HG03175 (cell line): ENCODE data around the gene NUDT10.
"Not testable (repeated sequence)": the region's sequence is repeated elsewhere in the genome, so short reads cannot be mapped to it uniquely, and the experiment has no call there.

Source experiments
- ATAC-seq: cut with Tn5 transposase; IDR thresholded peaks from one replicate; pipeline ENCODE4 v1.9.1; 2021; ENCODE audit warnings: mild to moderate bottlenecking, moderate library complexity; ENCODE audit not compliant: unreplicated experiment

The NUDT10 gene

DNA sequence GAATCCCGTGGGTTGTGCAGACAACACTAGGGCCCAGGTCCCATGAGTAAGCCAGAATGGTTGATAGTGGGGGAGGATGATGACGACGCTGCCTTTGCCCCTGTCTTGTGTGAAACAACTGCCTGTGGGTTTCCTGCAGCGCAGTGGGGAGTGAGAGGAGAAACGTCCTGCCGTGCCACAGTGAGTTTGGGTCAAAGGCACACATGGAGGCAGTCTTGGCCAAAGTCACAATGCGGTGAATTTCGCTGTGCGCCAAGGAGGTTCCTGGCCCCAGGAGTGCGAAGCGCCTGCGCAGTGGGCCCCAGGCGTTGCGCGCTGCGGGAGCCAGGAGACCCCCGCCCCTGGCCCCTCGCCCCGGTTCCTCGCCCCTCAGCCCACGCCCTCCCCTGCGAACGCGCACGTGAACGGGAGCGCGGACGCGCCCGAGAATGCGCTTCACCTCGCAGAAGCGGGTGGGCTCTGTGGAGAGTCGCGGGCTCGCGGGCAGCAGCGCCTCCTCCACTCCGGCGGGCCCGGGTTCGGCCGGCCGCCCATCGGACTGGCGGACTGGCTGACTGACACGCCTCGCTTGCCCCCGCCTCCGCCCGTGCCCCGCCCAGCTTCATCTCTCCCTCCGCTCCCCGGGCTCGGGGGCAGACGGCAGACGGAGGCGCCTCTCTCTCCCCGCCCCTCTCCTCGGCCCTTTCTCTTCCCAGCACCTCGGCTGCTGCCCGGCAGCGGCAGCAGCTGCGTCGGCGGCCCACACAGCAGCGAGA lies at the start of gene NUDT10:
TSS of gene NUDT10 (plus strand) at position 635 of the 755 bp plus-strand sequence. CDS start 144 bp downstream, outside the sequence.
- no peak for ATAC-seq

GRCh38 chrX:51292421-51292820 lies 40.2 kb upstream of the NUDT10 start:
- ATAC-seq = no peak

GRCh38 chrX:51296138-51296537 lies 36.5 kb upstream of the NUDT10 start:
- ATAC-seq = no peak

DNA sequence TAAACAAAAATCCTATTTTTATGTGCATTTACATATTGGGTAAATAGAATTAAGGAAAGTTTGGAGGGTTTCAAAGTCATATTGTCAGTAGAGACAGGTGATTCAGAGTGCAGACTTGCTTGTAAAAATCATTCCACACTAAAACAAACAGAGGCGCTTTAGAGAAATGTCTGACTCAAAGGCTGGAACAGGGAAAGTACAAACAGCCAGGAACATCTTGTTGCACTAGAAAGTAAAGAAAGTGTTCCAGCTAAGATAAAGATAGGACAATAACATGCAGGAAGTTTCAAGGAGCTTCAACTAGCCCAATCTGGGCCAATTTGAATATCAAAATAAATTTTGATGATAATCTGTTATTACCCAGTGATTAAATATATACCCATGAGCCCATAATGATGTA lies 16.4 kb upstream of the NUDT10 start:
- ATAC-seq = no peak

DNA sequence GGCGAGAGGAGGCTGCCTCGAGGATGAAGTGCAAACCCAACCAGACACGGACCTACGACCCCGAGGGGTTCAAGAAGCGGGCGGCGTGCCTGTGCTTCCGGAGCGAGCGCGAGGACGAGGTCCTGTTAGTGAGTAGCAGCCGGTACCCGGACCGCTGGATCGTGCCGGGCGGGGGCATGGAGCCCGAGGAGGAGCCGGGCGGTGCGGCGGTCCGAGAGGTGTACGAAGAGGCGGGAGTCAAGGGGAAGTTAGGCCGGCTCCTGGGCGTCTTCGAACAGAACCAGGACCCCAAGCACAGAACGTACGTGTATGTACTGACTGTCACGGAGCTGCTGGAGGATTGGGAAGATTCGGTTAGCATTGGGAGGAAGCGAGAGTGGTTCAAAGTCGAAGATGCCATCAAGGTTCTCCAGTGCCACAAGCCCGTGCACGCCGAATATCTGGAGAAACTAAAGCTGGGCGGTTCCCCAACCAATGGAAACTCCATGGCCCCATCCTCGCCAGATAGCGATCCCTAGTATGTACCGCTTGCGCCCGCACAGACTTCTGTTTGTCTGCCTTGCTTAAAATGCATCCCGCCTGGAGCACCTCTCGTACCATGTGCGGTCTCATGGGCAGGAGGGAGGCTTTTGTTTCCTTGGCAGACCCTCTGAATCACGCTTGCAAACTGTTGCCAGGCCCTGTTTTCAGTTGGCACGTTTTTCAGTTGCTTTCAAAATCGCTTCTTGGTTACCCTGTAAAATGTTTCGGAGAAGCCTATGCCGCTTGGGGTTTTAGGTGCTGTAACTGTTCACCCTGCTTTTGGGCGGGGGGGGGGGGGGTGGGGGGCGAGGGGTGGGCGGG lies 542 bp downstream of the NUDT10 start:
- ATAC-seq = not testable (repeated sequence)

DNA sequence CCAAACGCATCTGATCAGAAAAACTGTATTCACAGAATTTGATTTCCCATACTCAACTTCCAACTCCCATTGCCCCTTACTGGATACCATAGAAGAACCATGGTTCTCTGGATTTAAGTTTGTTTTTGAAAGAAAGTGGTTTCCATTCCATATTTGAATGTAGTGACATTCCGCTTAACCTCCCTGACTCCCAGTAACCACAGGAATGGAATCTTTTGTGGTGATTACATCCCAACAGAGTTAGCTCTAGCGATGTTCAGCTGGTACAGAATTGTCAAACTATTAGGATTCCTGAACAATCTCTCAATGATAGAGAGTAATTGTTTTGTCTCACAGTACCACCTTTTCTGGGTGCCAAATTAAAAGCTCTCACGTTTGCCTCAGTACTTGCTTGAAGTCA lies 1.7 kb downstream of the NUDT10 start:
- no peak for ATAC-seq

DNA sequence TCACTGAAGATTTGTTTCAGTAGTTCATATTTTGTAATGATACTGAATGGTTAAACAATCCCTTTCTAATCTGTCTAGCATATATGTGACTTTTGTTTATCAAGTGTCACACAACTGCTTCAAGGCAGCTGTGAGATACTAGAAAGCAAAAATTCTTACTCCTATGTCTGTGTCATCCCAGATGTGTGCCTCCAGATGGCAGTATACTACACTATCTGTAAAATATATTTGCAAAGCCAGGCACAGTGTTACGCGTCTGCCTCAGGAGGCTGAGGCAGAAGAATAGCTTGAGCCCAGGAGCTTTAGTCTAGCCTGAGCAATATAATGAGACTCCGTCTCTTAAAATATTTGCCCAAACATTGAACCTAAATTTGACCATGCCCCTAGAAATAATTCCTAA lies 4.0 kb downstream of the NUDT10 start:
- ATAC-seq = no peak

- ATAC-seq = no peak
Observed at GRCh38 chrX:51361251-51361650, 28.6 kb downstream of the NUDT10 start.

DNA sequence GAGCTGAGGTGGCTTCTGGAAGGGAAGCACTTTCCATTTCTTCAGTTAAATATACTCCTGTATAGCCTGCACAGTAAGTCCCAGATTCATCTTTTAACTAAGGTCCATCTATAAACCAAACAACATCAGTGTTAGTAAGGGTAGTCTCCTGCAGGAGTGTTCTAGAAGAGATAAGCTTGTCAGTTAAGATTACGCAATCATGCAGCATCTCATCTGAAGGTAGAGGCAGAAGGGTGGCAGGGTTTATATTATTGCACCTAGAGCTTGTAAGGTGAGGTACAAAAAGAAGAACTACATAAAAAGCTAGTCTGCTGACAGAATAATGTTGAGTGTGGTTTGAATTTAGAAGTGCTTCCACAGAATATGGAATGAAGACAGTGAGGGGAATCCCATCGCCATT lies 44.0 kb downstream of the NUDT10 start:
- ATAC-seq = no peak
